Measurements from ENCODE around the gene ACOT11.

DNA sequence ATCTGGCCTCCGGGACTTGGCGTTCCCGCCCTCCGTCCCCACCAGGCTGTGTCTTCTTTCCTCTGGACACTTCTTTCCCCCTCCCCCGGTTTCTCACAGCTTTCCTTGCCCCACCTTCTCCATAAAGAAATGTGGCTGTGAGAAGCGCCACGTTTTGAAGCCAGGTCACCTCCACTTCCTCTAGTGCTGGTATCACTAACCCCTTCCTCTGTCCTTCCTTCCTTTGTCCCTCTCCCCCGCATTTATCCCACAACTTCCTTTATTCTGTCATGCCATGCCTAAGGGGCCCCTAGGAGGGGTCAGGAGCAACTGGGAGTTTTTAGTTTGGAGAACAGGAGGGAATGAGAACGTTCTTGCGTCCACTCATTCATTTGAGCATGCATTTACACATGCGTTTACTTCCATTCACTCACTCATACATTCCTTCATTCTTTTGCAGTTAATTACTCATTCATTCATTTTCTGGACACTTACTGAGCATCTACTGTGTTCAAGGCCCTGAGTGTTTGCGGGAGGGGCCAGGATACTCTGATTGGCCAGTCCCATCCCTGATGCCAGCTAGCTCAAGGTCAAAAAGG, 5.0 kb upstream of the ACOT11 start:
- TF ChIP-seq TAF1 (IDR thresholded peaks at IDR 0.05; ENCODE audit: borderline replicate concordance, insufficient read depth, low read length) (no peak), SIN3A (IDR thresholded peaks at IDR 0.05; ENCODE audit: borderline replicate concordance, insufficient read depth, low read length) (no peak), POLR2AphosphoS5 (IDR thresholded peaks at IDR 0.05; ENCODE audit: low read depth, low read length) (no peak)
- TF ChIP-seq, protein P1, sequence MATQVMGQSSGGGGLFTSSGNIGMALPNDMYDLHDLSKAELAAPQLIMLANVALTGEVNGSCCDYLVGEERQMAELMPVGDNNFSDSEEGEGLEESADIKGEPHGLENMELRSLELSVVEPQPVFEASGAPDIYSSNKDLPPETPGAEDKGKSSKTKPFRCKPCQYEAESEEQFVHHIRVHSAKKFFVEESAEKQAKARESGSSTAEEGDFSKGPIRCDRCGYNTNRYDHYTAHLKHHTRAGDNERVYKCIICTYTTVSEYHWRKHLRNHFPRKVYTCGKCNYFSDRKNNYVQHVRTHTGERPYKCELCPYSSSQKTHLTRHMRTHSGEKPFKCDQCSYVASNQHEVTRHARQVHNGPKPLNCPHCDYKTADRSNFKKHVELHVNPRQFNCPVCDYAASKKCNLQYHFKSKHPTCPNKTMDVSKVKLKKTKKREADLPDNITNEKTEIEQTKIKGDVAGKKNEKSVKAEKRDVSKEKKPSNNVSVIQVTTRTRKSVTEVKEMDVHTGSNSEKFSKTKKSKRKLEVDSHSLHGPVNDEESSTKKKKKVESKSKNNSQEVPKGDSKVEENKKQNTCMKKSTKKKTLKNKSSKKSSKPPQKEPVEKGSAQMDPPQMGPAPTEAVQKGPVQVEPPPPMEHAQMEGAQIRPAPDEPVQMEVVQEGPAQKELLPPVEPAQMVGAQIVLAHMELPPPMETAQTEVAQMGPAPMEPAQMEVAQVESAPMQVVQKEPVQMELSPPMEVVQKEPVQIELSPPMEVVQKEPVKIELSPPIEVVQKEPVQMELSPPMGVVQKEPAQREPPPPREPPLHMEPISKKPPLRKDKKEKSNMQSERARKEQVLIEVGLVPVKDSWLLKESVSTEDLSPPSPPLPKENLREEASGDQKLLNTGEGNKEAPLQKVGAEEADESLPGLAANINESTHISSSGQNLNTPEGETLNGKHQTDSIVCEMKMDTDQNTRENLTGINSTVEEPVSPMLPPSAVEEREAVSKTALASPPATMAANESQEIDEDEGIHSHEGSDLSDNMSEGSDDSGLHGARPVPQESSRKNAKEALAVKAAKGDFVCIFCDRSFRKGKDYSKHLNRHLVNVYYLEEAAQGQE (IDR thresholded peaks at IDR 0.05; ENCODE audit: insufficient read depth in 1 of 2, low read depth in 2 of 2, low read length in 2 of 2) = no peak

All from PFSK-1 (cell line).